Measurements from ENCODE around the gene NPLOC4. TPM values are rescaled to one million over a fixed set of nuclear protein-coding genes. Genes with fewer than 3 reads are reported as not detected.

Gene NPLOC4
- polyA plus RNA-seq, 1 of the 3 experiments (the other 2 are of a cell fraction): 88.6 TPM

DNA sequence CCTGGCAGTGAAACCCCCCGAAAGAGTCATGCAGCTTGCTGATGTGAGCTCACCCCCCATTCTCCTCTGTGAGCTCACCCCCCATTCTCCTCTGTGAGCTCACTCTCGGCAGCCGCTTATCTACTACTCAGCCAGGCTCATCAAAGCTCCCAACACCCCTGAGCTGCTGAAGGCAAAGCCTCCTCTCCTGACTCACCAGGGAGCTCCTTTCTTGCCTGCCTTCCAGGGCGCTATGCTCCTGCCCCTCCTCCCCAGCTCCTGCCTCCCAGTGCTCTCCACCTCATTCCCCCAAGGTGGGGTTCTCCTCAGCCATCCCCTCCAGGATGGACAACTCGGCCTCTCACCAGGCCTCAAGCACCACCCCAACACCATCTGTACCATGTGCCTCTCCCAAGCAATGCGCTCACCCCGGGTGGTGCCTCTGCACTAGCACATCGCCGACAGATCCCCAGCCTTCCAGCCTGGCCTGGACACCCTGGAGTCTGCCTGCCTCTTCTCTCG, 57.0 kb downstream of the NPLOC4 start:
- peak overlapping the region; percentile 30; the same call in 1 of the 2 replicates for H3K4me2 ChIP-seq

DNA sequence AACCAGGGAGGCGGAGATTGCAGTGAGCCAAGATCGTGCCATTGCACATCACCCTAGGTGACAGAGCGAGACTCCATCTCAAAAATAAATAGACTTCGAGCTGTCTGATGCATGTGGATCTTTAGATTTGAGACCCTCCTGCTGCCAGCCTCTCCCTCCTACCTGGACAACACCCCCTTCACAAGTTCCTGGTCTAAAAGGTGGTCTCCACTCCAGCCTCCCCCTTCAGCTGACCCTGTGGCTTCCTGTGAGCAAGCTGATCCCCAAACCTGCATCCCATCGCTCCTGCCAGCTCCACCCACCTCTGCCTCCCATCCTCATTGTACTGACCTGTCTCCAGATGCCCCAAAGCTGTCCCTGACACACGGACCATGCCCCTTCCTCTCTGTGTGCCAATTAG, 57.6 kb downstream of the NPLOC4 start:
- 91% methylated on average over 5 of the region's 6 CpGs for WGBS (ENCODE audit: low lambda C conversion rate)
- Histone ChIP-seq H3K4me2 (peak overlapping the region; percentile 30; the same call in 1 of the 2 replicates), H3F3A (replicated peaks; ENCODE audit: insufficient read depth) (peaks cover 29% of the 10 kb centered on the region), H3K36me3 (replicated peaks in 1 of 2; ENCODE audit: control insufficient read depth in 1 of 2, insufficient read depth in 2 of 2, low read length in 1 of 2) (peaks cover 33 to 59% of the 10 kb centered on the region in 2 experiments), H3K27ac (ENCODE audit: low read depth in 2 of 2, low read length in 1 of 2) (peak overlapping the region in 1 of 2 experiments; percentile 17; a peak in 1 of 4 replicates), H3K9ac (no peak overlapping the region), H3K4me3 (ENCODE audit: low read depth in 2 of 2, low read length in 1 of 2) (no peak overlapping the region), H3K9me3 (no peaks in the 10 kb centered on the region), H3K27me3 (ENCODE audit: insufficient read depth) (no peaks in the 10 kb centered on the region), H3K4me1 (ENCODE audit: control insufficient read depth in 1 of 2, insufficient read depth in 2 of 2, low read depth in 1 of 2, low read length in 1 of 2) (peaks cover 10 to 52% of the 10 kb centered on the region in 2 experiments), H3K9me2 (no peaks in the 10 kb centered on the region), H3K79me2 (ENCODE audit: insufficient read depth) (peaks cover 66% of the 10 kb centered on the region), H2AFZ (ENCODE audit: low read depth) (no peak overlapping the region), H4K20me1 (ENCODE audit: insufficient read depth) (peaks cover 16% of the 10 kb centered on the region)
- CTCF ChIA-PET: interaction anchor here (1.1 to 3.0 kb wide), 3 partner anchors 12 to 28 kb away, joined by 6 to 19 read pairs (median 7); no protein-coding TSS in a partner anchor
- POLR2A ChIA-PET: no interaction called here
- no peak for DNase-seq
- TF ChIP-seq FOXM1 (IDR thresholded peaks at IDR 0.05; ENCODE audit: low read depth) (no peak), NFIC (IDR thresholded peaks at IDR 0.05; ENCODE audit: borderline replicate concordance) (no peak), EP300 (IDR thresholded peaks at IDR 0.05; ENCODE audit: borderline replicate concordance in 1 of 2, low read depth in 1 of 2, low read length in 1 of 2) (no peak), CHD2 (IDR thresholded peaks at IDR 0.05; ENCODE audit: low read length, partially characterized antibody) (no peak), FOXJ3 (CRISPR knock-in tag; IDR thresholded peaks at IDR 0.05) (no peak), NRF1 (IDR thresholded peaks at IDR 0.05; ENCODE audit: low read depth, low read length) (no peak), SMC3 (IDR thresholded peaks at IDR 0.05; ENCODE audit: low read depth, low read length) (no peak), TEAD4 (IDR thresholded peaks at IDR 0.05; ENCODE audit: borderline replicate concordance, insufficient read depth) (no peak), GATA2 (CRISPR knock-in tag; IDR thresholded peaks at IDR 0.05) (no peak), RAD21 (IDR thresholded peaks at IDR 0.05; ENCODE audit: low read length) (no peak), MEF2A (IDR thresholded peaks at IDR 0.05; ENCODE audit: borderline replicate concordance, low read depth) (no peak), TAF1 (IDR thresholded peaks at IDR 0.05; ENCODE audit: borderline replicate concordance, low read depth, low read length) (no peak)
- TF ChIP-seq, protein P1, sequence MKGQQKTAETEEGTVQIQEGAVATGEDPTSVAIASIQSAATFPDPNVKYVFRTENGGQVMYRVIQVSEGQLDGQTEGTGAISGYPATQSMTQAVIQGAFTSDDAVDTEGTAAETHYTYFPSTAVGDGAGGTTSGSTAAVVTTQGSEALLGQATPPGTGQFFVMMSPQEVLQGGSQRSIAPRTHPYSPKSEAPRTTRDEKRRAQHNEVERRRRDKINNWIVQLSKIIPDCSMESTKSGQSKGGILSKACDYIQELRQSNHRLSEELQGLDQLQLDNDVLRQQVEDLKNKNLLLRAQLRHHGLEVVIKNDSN (IDR thresholded peaks at IDR 0.05; ENCODE audit: borderline replicate concordance, low read depth): no peak
- TF ChIP-seq, protein P2, sequence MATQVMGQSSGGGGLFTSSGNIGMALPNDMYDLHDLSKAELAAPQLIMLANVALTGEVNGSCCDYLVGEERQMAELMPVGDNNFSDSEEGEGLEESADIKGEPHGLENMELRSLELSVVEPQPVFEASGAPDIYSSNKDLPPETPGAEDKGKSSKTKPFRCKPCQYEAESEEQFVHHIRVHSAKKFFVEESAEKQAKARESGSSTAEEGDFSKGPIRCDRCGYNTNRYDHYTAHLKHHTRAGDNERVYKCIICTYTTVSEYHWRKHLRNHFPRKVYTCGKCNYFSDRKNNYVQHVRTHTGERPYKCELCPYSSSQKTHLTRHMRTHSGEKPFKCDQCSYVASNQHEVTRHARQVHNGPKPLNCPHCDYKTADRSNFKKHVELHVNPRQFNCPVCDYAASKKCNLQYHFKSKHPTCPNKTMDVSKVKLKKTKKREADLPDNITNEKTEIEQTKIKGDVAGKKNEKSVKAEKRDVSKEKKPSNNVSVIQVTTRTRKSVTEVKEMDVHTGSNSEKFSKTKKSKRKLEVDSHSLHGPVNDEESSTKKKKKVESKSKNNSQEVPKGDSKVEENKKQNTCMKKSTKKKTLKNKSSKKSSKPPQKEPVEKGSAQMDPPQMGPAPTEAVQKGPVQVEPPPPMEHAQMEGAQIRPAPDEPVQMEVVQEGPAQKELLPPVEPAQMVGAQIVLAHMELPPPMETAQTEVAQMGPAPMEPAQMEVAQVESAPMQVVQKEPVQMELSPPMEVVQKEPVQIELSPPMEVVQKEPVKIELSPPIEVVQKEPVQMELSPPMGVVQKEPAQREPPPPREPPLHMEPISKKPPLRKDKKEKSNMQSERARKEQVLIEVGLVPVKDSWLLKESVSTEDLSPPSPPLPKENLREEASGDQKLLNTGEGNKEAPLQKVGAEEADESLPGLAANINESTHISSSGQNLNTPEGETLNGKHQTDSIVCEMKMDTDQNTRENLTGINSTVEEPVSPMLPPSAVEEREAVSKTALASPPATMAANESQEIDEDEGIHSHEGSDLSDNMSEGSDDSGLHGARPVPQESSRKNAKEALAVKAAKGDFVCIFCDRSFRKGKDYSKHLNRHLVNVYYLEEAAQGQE (IDR thresholded peaks at IDR 0.05; ENCODE audit: low read depth, low read length): no peak
- TF ChIP-seq, protein P3, sequence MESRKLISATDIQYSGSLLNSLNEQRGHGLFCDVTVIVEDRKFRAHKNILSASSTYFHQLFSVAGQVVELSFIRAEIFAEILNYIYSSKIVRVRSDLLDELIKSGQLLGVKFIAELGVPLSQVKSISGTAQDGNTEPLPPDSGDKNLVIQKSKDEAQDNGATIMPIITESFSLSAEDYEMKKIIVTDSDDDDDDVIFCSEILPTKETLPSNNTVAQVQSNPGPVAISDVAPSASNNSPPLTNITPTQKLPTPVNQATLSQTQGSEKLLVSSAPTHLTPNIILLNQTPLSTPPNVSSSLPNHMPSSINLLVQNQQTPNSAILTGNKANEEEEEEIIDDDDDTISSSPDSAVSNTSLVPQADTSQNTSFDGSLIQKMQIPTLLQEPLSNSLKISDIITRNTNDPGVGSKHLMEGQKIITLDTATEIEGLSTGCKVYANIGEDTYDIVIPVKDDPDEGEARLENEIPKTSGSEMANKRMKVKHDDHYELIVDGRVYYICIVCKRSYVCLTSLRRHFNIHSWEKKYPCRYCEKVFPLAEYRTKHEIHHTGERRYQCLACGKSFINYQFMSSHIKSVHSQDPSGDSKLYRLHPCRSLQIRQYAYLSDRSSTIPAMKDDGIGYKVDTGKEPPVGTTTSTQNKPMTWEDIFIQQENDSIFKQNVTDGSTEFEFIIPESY (IDR thresholded peaks at IDR 0.05; ENCODE audit: borderline replicate concordance, low read depth): no peak
- TF ChIP-seq, protein P4, sequence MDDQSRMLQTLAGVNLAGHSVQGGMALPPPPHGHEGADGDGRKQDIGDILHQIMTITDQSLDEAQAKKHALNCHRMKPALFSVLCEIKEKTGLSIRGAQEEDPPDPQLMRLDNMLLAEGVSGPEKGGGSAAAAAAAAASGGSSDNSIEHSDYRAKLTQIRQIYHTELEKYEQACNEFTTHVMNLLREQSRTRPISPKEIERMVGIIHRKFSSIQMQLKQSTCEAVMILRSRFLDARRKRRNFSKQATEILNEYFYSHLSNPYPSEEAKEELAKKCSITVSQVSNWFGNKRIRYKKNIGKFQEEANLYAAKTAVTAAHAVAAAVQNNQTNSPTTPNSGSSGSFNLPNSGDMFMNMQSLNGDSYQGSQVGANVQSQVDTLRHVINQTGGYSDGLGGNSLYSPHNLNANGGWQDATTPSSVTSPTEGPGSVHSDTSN (IDR thresholded peaks at IDR 0.05): no peak
- TF ChIP-seq, protein P5, sequence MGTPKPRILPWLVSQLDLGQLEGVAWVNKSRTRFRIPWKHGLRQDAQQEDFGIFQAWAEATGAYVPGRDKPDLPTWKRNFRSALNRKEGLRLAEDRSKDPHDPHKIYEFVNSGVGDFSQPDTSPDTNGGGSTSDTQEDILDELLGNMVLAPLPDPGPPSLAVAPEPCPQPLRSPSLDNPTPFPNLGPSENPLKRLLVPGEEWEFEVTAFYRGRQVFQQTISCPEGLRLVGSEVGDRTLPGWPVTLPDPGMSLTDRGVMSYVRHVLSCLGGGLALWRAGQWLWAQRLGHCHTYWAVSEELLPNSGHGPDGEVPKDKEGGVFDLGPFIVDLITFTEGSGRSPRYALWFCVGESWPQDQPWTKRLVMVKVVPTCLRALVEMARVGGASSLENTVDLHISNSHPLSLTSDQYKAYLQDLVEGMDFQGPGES (IDR thresholded peaks at IDR 0.05; ENCODE audit: low read depth, low read length): no peak

More for the DNA sequence above, 57.0 kb downstream of the NPLOC4 start:
- CTCF ChIA-PET: interaction anchor here (0.8 to 3.0 kb wide), 4 partner anchors 13 to 28 kb away, joined by 3 to 19 read pairs (median 6); no protein-coding TSS in a partner anchor
- peaks cover 16% of the 10 kb centered on the region for H4K20me1 ChIP-seq (ENCODE audit: insufficient read depth)
- POLR2A ChIA-PET: no interaction called here
- peak; percentile 47; the same call in 1 of the 2 replicates for TF ChIP-seq FOSL2 (IDR thresholded peaks at IDR 0.05; ENCODE audit: borderline replicate concordance, low read depth)
- TF ChIP-seq RXRA (IDR thresholded peaks at IDR 0.05; ENCODE audit: borderline replicate concordance, low read depth): no peak
- H3K36me3 ChIP-seq (replicated peaks in 1 of 2; ENCODE audit: control insufficient read depth in 1 of 2, insufficient read depth in 2 of 2, low read length in 1 of 2): peaks cover 37 to 58% of the 10 kb centered on the region in 2 experiments
- H3K27ac ChIP-seq (ENCODE audit: low read depth in 2 of 2, low read length in 1 of 2): peak overlapping the region in 1 of 2 experiments; percentile 17; a peak in 1 of 4 replicates
- no peaks in the 10 kb centered on the region for H3K9me3 ChIP-seq
- H3K27me3 ChIP-seq (ENCODE audit: insufficient read depth): no peaks in the 10 kb centered on the region
- H3K4me3 ChIP-seq (ENCODE audit: low read depth in 2 of 2, low read length in 1 of 2): no peak overlapping the region
- H3K79me2 ChIP-seq (ENCODE audit: insufficient read depth): peaks cover 61% of the 10 kb centered on the region
- H3K9me2 ChIP-seq: no peaks in the 10 kb centered on the region
- WGBS (ENCODE audit: low lambda C conversion rate): 77% methylated on average over 10 of the region's 10 CpGs
- H2AFZ ChIP-seq (ENCODE audit: low read depth): no peak overlapping the region
- DNase-seq: no peak
- H3K4me1 ChIP-seq (ENCODE audit: control insufficient read depth in 1 of 2, insufficient read depth in 2 of 2, low read depth in 1 of 2, low read length in 1 of 2): peaks cover 6 to 47% of the 10 kb centered on the region in 2 experiments; a peak in 3 of 4 replicates
- peaks cover 33% of the 10 kb centered on the region for H3F3A ChIP-seq (replicated peaks; ENCODE audit: insufficient read depth)
- no peak overlapping the region for H3K9ac ChIP-seq

Measured in SK-N-SH (cell line).